Measurements from ENCODE around the gene SLC16A12.

The SLC16A12 gene

DNA sequence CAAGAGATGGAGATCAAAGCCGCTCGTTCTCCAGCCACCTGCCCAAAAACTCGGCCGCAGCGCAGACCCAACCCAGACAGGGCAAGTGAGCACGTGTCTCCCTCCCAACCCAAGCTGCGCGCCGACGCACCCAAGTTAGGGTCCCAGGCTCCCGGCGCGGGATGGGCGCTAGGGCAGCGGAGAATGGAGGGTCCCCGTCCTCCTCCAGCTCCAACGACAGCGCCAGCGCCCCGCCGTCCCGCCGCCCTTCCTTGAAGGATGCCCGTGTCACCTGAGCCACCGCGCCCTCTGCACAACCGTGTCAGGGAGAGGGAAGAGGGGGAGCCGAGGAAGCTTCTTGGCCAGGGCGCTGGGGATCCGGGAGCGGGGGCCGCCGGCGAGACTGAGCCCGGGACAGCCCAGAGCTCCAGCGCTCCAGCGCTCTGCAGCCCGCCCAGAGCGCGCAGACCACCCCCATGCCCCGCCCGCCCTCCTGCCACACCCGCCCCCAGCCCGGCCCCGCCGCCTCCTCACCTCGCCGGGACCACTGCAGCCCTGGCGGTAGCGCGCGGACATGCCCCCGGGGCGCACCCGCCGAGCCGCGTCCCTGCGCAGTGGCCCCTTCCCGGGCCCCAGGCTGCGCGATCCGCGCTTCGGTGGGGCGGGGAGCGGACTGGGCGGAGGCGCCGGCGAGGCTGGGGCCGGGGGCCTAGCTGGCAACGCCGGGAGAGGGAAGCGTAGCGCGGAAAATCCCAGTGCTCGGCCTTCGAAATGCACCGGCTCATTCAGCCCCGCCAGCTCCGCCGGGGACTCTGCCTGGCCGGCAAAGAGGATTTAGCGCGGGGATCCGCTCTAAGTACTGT lies at the start of gene SLC16A12:
SLC16A12 (minus strand) TSS at position 424 of the 842 bp plus-strand sequence. CDS start 73,016 bp downstream, outside the sequence.
- DNase-seq: peak; percentile 17

DNA sequence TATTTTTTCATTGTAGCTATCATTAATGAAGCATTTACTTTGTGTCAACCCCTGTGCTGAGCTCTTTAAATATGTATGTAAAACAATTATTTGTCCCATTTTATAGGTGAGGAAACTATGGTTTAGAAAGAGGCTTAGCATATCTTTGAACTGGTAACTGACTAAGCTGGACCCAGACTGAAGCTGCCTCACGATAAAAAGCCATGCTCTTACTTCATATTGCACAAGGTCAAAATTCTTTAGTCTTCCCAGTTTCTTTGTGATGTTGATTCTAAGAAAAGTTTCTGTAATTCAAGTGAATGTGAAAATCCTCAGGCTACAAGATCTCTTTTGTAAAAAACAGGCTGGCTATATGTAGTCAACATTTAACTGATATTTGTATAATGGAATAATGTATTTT lies 46.6 kb upstream of the SLC16A12 start:
- DNase-seq: no peak

GRCh38 chr10:89580243-89580642 lies 44.8 kb upstream of the SLC16A12 start:
- DNase-seq: no peak

GRCh38 chr10:89576696-89577095 lies 41.3 kb upstream of the SLC16A12 start:
- no peak for DNase-seq

GRCh38 chr10:89576022-89576421 lies 40.6 kb upstream of the SLC16A12 start:
- no peak for DNase-seq

GRCh38 chr10:89575031-89575430 lies 39.6 kb upstream of the SLC16A12 start:
- peak; percentile 59 for DNase-seq

- DNase-seq: no peak
These were observed 39.0 kb upstream of the SLC16A12 start for GRCh38 chr10:89574368-89574767.

- DNase-seq: peak; percentile 28
These were observed 32.3 kb upstream of the SLC16A12 start for GRCh38 chr10:89567576-89568245.

DNA sequence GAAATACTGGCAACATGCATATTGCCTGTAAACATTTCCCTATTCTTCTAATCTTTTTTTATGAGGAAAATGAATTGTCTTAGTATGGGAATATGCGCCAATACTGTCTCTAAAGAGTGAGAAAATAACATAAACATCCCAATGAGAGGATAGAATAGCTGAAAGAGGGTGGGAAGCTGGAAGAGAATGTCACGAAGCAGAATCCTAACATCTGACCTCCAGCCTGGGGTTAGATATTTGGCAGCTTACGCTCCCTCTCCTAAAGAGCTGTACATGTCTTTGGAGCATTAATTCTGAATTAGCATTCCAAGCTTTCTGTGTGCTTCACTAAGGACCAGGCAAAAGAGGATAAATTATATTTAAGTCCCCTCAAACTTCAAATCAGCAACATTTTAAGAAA lies 31.6 kb upstream of the SLC16A12 start:
- DNase-seq: no peak

GRCh38 chr10:89566095-89566950 lies 30.9 kb upstream of the SLC16A12 start:
- DNase-seq: no peak

DNA sequence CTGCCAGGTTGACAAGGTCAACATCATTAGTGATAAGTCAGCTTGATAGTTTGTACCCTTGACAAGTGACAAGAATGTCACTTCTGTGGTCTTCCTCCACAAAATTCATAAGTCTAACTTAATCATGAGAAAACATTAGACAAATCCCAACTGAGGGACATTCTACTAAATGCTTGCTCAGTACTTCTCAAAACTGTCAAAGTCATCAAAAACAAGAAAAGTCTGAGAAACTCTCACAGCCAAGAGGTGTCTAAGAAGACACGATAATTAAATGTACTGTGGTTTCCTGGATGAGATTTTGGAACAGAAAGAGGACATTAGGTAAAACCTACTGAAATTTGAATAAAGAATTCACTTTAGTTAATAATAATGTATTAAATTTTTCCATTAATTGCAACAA lies 29.8 kb upstream of the SLC16A12 start:
- no peak for DNase-seq

- peak; percentile 54 for DNase-seq
These were observed 28.6 kb upstream of the SLC16A12 start for GRCh38 chr10:89563861-89564478.

DNA sequence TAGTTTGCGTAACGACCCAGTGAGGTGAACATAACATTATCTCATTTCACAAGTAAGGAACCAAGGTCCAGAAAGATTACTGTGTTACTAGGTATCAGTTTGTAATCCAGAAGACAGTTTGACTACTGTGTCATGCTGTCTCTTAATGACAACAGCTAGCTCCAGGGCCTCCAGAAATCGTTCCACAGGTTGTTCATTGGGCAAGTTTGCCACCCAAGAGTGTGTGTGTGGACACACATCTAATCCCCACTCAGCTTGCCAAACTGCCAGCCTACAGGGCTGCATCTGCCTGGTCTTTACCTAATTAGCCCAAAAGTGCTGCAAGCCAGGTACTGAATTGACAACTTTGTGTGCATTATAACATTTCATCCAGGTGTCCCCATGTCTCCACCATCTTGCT lies 27.9 kb upstream of the SLC16A12 start:
- no peak for DNase-seq

GRCh38 chr10:89556600-89556999 lies 21.2 kb upstream of the SLC16A12 start:
- DNase-seq: peak; percentile 58

- DNase-seq: peak; percentile 26
These were observed 20.5 kb upstream of the SLC16A12 start for GRCh38 chr10:89555688-89556445.

GRCh38 chr10:89554433-89554832 lies 19.0 kb upstream of the SLC16A12 start:
- no peak for DNase-seq

DNA sequence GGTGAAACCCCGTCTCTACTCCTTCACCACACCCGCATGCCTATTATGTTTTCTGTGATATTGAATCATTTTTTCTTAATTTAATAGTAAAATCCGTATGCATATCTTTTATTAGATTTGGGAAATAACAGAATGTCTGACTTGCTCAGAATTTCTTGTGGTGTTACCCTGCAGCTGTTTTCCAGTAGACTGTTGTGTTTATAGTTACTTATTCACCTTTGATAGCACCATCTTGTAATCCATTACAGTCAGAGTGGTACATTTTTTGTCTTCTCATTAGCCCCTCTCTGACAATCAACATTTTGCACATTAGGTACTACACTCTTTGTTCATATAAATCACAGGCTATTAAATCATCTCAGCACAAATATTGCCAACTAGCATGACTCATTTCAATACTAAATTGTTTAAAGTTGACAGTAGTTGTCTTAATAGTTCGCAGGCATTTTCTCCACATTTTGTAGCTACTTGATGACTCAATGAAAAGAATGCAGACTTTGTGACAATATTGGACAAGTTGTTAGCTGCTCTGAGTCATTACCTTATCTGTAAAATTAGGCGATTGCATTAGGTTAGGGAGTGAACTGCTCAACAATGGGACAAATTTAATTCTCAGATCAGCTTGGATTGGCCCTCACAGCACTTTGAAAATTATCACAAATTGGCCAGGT lies 17.8 kb upstream of the SLC16A12 start:
- DNase-seq: peak; percentile 98

GRCh38 chr10:89552213-89552612 lies 16.8 kb upstream of the SLC16A12 start:
- DNase-seq: no peak

DNA sequence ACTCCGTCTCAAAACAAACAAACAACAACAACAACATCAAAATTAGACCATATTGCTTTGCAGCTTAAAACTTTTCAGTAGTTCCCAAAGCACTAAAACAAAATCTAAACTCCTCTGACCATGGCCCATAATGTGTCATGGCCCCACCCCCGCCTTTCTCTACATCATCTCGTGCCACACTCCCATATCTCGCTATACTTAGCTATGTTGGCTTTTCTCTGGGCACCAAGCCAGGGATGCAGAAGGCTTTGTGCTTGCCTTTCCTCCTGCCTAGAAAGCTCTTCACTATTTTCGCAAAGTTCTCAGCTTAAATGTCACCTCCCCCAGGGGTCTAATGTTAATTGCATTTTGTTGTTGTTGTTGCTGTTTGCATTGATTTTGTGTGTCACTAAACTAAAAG lies 15.1 kb upstream of the SLC16A12 start:
- DNase-seq: peak; percentile 52

- DNase-seq: no peak
These were observed 14.1 kb upstream of the SLC16A12 start for GRCh38 chr10:89549510-89549909.

DNA sequence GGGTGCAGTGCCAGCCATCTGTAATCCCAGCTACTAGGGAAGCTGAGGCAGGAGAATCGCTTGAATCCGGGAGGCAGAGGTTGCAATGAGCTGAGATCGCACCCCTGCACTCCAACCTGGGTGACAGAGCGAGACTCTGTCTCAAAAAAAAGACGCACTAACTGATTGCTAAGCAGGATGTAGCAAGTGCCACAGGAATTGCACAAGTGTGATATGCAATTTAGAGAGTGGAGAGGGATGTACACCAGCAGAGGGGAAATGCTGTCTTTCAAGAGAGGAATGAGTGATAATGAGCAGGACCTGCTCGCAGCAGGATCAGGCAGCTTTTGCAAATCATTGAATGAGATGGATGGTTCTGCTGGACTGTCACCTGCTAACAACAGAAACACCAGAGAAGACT lies 13.3 kb upstream of the SLC16A12 start:
- no peak for DNase-seq

All from fibroblast of skin of right biceps (primary cell).